Activated CD4-positive, alpha-beta T cell treated with anti-CD3 and anti-CD28 coated beads for 36 hours (primary cell): ENCODE data around the gene CELA2B. TPM values are rescaled to one million over a fixed set of nuclear protein-coding genes. Genes with fewer than 3 reads are reported as not detected.
"Not testable (repeated sequence)": the region's sequence is repeated elsewhere in the genome, so short reads cannot be mapped to it uniquely, and the experiment has no call there.

Experiments
- ATAC-seq: fragments of 200-7000 bp; cut with Tn5 transposase; one replicate; pipeline ENCODE4 v1.10.0; 2021; ENCODE audit warnings: mild to moderate bottlenecking, moderate library complexity
- CTCF ChIA-PET: fragments of 350-600 bp; sonication (Branson Sonifier 250); formaldehyde crosslinking; loops from one replicate; lab custom pipeline; 2021; ENCODE audit warnings: antibody characterized with exemption; lab: Charles Lee
- POLR2A ChIA-PET: fragments of 350-600 bp; sonication (Branson Sonifier 250); formaldehyde crosslinking; loops from one replicate; lab custom pipeline; 2021; ENCODE audit warnings: antibody characterized with exemption, inconsistent platforms; lab: Charles Lee
- DNase-seq: peaks from one replicate; pipeline ENCODE4 v3.0.0-alpha.2; 2020
- H3K27ac Mint-ChIP-seq: one replicate; pipeline ENCODE4 v1.8.0; 2021; ENCODE audit warnings: mixed read lengths
- H3K27me3 Mint-ChIP-seq: one replicate; pipeline ENCODE4 v1.8.0; 2021; ENCODE audit warnings: mixed read lengths
- H3K36me3 Mint-ChIP-seq: one replicate; pipeline ENCODE4 v1.8.0; 2021; ENCODE audit warnings: low read depth, mixed read lengths
- H3K4me1 Mint-ChIP-seq: one replicate; pipeline ENCODE4 v1.8.0; 2021; ENCODE audit warnings: mixed read lengths
- H3K4me3 Mint-ChIP-seq: one replicate; pipeline ENCODE4 v1.8.0; 2021; ENCODE audit warnings: mild to moderate bottlenecking, moderate library complexity, mixed read lengths
- H3K9me3 Mint-ChIP-seq: one replicate; pipeline ENCODE4 v1.8.0; 2021; ENCODE audit warnings: low read depth, mixed read lengths
- intact Hi-C, 2 experiments: fragments of 100-400 bp; cut with DNase I in 1 of 2; cut with micrococcal nuclease in 1 of 2; formaldehyde crosslinking; loops; one replicate each; pipeline versions ENCODE4 v1.14.2 to v1.15.1; 2022 to 2024; cut with DNase I, micrococcal nuclease
- total RNA-seq, 2 experiments: library from RNA; stranded (reverse); gene quantifications; one replicate each; pipeline ENCODE4 v1.2.3, GENCODE V29; 2021

The CELA2B gene
- total RNA-seq, 2 experiments from 2014 or later: not detected

DNA sequence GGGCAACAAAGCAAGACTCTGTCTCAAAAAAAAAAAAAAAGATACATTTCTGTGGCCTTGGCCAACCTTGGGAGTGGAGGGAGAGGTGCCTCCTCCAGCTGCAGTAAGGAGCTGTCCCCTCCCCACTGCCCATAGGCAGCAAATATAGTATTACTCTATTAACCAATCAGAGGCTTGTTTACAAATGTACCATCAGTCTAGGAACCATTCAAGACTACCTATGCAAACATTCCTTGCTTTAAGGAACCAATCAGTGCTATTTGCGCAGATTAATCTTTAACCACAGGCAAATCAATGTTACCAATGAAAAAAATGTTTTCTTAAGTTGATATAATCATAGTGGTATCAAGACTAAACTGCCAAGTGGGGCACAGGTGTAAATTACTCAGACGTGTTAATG is 18.3 kb upstream of the CELA2B start:
- Mint-ChIP-seq H3K9me3 (no peaks in the 10 kb centered on the region), H3K27ac (no peak overlapping the region), H3K4me3 (no peak overlapping the region), H3K27me3 (no peaks in the 10 kb centered on the region), H3K4me1 (no peaks in the 10 kb centered on the region), H3K36me3 (no peaks in the 10 kb centered on the region)
- ChIA-PET POLR2A (no interaction called here), CTCF (no interaction called here)
- DNase-seq (no peak), ATAC-seq (no peak)
- intact Hi-C loops: no loop called here

DNA sequence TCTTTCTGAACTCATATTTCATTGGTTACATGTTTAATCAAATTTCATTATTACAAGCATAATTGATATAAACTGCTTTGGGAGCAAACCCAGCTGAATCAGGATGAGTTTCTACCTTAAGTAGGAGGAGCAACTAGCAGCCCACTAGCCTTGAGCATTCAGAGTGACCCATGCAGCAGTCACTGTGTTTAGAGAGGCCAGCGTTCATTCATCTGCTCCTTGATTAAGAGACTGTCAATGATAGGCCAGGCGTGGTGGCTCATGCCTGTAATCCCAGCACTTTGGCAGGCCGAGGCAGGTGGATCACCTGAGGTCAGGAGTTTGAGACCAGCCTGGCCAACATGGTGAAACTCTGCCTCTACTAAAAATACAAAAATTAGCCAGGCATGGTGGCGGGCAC is 17.5 kb upstream of the CELA2B start:
- H3K4me3 Mint-ChIP-seq, H3K36me3 Mint-ChIP-seq, H3K4me1 Mint-ChIP-seq, intact Hi-C loops, CTCF ChIA-PET, DNase-seq, H3K9me3 Mint-ChIP-seq, POLR2A ChIA-PET, ATAC-seq, H3K27me3 Mint-ChIP-seq, H3K27ac Mint-ChIP-seq: not testable (repeated sequence)

DNA sequence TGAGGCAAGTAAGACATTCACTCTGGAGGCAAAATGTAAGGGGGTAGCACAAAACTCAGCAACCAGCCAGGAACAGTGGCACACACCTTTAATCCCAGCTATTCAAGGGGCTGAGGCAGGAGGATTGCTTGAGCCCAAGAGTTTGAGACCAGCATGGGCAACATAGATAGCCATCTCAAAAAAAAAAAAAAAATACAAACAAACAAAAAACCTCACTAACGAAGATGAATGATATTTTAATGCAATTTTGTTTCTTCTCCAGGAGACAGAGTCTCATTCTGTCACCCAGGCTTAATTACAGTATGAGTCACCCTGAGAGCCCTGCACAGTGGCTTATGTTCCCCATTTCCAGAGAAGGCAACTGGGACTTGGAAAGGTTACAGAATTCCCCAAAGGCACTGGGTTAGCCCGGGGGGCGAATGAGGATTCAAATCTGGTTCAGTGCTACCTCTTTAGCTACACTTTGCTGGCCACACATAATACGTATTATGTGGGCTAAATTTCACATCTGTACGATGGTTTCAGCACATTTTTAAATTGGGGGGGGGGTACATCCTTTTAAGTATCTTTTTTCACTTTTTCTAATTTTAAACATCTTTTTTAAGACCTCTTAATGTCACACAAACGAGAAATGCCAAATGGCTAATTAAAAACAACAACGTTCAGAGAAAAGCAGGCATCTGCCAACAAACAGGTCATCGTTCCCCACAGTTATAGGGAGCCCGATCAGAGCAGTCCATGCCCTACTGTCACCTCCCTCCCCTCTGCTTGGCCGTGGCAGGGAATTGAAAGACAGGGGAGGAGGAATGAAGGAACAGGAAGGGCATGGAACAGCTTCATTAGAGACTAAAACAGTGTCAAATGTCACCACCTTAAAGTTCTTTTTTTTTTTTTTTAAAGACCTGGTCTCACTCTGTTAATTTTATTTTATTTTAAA is 15.9 kb upstream of the CELA2B start:
- Mint-ChIP-seq H3K4me3 (no peak overlapping the region), H3K27me3 (no peaks in the 10 kb centered on the region), H3K9me3 (no peaks in the 10 kb centered on the region), H3K36me3 (no peaks in the 10 kb centered on the region), H3K4me1 (no peaks in the 10 kb centered on the region), H3K27ac (no peak overlapping the region)
- DNase-seq: no peak
- intact Hi-C loops: no loop called here
- ATAC-seq: no peak
- POLR2A ChIA-PET: no interaction called here
- CTCF ChIA-PET: no interaction called here

DNA sequence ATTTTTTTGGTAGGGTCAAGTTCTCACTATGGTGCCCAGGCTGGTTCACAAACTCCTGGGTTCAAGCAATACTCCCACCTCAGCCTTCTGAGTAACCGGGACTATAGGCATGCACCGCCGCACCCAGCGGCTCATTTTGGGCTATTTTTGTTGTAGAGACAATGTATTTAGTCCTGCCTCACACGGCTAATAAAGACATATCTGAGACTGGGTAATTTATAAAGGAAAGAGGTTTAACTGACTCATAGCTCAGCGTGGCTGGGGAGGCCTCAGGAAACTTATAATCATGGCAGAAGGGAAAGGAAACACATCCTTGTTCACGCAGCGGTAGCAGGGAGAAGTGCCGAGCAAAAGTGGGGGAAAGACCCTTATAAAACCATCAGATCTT is 15.2 kb upstream of the CELA2B start:
- ATAC-seq (no peak), DNase-seq (no peak)
- no peaks in the 10 kb centered on the region for H3K4me1 Mint-ChIP-seq
- H3K27me3 Mint-ChIP-seq: no peaks in the 10 kb centered on the region
- no peak overlapping the region for H3K27ac Mint-ChIP-seq
- ChIA-PET POLR2A (no interaction called here), CTCF (no interaction called here)
- H3K36me3 Mint-ChIP-seq: no peaks in the 10 kb centered on the region
- H3K4me3 Mint-ChIP-seq: no peak overlapping the region
- no peaks in the 10 kb centered on the region for H3K9me3 Mint-ChIP-seq
- intact Hi-C loops: no loop called here

DNA sequence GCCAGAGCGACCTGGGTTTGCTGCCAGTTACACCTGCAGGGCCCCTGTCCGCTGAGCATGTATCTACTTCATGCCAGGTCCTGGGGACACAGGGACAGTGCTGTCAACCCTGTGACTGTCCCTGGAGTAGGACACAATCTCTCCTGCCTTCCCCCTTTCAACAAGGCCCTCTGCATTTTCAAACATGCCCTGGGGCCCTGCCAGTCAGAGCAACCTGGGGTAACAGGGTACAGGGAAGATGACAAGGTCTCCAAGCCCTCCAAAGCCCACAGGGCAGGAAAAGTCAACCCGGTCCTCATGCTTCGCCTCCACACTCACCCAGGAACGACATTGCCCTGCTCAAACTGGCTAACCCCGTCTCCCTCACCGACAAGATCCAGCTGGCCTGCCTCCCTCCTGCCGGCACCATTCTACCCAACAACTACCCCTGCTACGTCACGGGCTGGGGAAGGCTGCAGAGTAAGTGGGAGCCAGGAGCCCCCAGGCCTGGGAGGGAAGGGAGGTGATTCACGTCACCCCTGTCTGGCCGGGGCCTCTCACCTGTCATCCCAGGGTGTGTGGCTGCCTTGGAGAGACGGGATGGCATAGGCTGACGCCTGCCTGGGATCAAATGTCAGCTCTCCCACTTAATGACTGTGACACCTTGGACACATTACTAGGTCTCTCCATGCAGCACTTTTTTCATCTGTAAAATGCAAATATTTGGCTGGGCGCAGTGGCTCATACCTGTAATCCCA is 12.7 kb upstream of the CELA2B start:
- POLR2A ChIA-PET, H3K36me3 Mint-ChIP-seq, H3K9me3 Mint-ChIP-seq, H3K4me3 Mint-ChIP-seq, DNase-seq, H3K27ac Mint-ChIP-seq, intact Hi-C loops, H3K27me3 Mint-ChIP-seq, CTCF ChIA-PET, H3K4me1 Mint-ChIP-seq, ATAC-seq: not testable (repeated sequence)

DNA sequence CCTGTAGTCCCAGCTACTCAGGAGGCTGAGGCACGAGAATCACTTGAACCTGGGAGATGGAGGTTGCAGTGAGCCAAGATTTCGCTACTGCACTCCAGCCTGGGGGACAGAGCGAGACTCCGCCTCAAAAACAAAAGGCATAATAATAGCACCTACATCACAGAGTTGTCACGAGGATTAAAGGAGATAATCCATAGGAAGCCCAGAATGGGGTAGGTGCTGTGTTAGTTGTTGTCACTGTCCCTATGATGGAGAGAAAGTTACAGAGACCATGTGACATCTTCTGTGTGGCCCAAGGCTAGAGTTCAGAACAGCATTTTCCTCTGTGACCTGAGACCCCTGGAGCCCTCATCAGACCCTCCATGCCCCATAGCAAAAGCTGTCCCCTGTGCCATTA is 12.0 kb upstream of the CELA2B start:
- H3K4me3 Mint-ChIP-seq, ATAC-seq, H3K36me3 Mint-ChIP-seq, H3K9me3 Mint-ChIP-seq, DNase-seq, H3K27ac Mint-ChIP-seq, intact Hi-C loops, CTCF ChIA-PET, H3K27me3 Mint-ChIP-seq, H3K4me1 Mint-ChIP-seq, POLR2A ChIA-PET: not testable (repeated sequence)

DNA sequence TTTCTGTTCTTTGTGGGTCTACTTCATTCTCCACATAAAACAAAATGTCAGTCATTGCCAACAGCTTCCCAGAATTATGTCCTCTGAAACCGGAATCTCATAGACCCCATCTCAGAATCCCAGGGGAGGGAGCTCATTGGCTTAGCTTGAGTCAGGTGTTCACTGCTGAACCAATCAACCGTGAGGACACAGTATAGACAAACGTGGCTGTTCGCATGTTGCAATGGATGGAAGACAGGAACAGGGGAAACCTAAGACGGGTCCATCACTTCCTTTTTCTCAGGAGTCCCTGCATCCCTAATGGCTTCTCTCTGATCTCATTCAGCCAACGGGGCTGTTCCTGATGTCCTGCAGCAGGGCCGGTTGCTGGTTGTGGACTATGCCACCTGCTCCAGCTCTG is 10.2 kb upstream of the CELA2B start:
- no peak for ATAC-seq
- Mint-ChIP-seq H3K27ac (no peak overlapping the region), H3K4me1 (no peaks in the 10 kb centered on the region), H3K9me3 (no peaks in the 10 kb centered on the region), H3K27me3 (peaks cover 2% of the 10 kb centered on the region), H3K36me3 (no peaks in the 10 kb centered on the region), H3K4me3 (no peak overlapping the region)
- intact Hi-C loops: no loop called here
- no peak for DNase-seq
- POLR2A ChIA-PET: no interaction called here
- CTCF ChIA-PET: no interaction called here

DNA sequence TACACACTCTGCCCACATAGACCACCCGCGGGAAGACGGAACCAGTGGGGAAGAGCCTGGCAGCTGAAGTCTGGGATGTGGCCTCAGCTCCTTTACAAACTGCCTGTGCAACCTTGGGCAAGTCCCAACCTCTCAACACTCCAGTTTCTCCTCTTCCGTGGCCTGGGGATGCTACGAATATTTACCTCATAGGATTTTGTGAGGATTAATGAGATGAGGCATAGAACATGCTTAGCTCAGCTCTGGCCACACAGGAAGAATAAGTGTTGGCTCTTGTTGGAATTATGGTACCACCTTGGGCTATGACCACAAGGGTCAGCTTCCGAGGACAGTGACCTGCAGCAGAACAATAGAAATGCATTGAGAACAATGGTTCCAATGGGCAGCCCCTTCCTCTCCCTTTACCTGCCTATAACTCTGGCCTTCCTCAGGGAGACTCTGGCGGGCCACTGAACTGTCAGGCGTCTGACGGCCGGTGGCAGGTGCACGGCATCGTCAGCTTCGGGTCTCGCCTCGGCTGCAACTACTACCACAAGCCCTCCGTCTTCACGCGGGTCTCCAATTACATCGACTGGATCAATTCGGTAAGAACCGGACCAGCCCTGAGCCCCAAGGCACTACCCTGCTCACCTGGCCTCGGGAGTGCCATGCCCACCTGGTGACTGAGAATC is 8.8 kb upstream of the CELA2B start:
- POLR2A ChIA-PET, H3K27ac Mint-ChIP-seq, H3K9me3 Mint-ChIP-seq, CTCF ChIA-PET, DNase-seq, H3K4me1 Mint-ChIP-seq, H3K27me3 Mint-ChIP-seq, H3K4me3 Mint-ChIP-seq, H3K36me3 Mint-ChIP-seq, ATAC-seq, intact Hi-C loops: not testable (repeated sequence)

DNA sequence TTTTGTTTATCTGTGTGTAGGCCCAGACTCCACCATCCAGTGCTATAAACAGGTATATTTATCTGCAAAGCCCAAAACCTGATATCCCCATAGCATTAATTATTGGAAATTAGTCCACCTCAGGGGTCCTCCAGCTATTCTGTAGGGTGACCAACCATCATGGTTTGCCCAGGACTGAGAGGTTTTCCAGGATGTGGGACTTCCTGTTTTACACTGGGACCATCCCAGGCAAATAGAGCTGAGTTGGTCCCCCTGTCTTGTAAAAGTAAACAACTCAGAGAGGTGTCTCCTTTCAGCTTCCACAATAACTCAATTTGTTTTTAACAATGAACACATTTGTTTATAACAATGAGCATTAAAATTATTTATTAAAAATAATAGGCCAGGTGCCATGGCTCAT is 7.8 kb upstream of the CELA2B start:
- Mint-ChIP-seq H3K9me3 (no peaks in the 10 kb centered on the region), H3K4me3 (no peak overlapping the region), H3K27me3 (peaks cover 2% of the 10 kb centered on the region), H3K27ac (no peak overlapping the region), H3K36me3 (no peaks in the 10 kb centered on the region), H3K4me1 (no peaks in the 10 kb centered on the region)
- POLR2A ChIA-PET: no interaction called here
- no peak for DNase-seq
- no peak for ATAC-seq
- CTCF ChIA-PET: interaction anchor here (0.6 kb wide), 1 partner anchor 1539 kb away, joined by 3 read pairs; no protein-coding TSS in a partner anchor
- intact Hi-C loops: no loop called here

DNA sequence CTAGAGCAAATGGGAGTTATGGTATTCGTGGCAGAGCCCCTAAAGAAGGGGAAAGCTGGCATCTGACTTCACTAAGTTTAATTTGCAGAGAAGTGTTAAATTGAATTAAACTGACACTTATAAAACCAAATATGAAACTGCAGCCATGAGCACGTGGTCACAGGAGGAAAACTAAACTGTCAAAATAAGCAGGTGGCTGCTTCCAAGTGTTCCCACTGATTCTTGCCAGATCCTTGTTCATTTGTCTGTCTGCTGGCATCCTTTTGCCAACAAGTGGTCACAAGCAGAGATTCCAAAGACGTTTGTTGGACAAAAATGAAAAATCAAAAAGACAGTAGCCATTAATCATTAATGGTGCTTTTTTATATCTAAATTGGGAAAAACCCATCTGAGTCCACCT is 6.5 kb upstream of the CELA2B start:
- Mint-ChIP-seq H3K4me3 (no peak overlapping the region), H3K27me3 (peaks cover 2% of the 10 kb centered on the region), H3K4me1 (no peaks in the 10 kb centered on the region), H3K36me3 (no peaks in the 10 kb centered on the region), H3K9me3 (no peaks in the 10 kb centered on the region), H3K27ac (no peak overlapping the region)
- no peak for ATAC-seq
- CTCF ChIA-PET: interaction anchor here (0.5 kb wide), 1 partner anchor 102 kb away, joined by 4 read pairs; no protein-coding TSS in a partner anchor
- POLR2A ChIA-PET: no interaction called here
- intact Hi-C loops: no loop called here
- no peak for DNase-seq

DNA sequence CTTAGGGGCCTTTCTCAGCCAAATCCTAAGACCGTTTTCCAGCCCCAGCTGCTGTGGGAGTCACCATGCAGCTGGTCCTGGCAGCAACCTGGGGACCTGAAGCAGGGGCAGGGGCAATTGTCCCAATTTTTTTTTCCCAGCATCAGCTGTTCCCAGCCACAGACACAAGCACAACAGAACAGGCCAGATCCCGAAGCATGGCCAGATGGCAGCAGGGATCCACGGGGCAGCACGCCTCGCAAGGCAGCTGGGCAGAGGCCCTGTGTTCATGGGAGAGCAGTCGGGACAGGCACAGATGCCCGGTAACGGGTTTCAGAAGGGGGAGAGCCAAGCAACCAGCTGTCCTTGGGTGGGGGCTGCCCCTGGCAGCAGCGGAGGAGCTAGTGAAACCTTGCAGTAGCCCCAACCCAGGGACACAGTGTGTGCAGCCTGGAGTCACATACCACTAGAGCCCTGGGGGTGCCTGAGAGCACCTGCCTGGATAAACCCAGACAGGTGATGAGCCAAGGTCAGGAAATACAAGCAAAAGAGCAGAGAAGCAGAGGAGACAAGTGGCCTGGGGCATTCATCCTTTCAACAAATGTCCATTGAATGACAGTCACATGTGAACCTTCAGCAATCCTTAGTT is 6.0 kb upstream of the CELA2B start:
- DNase-seq, H3K36me3 Mint-ChIP-seq, H3K4me1 Mint-ChIP-seq, H3K4me3 Mint-ChIP-seq, CTCF ChIA-PET, intact Hi-C loops, H3K9me3 Mint-ChIP-seq, ATAC-seq, H3K27me3 Mint-ChIP-seq, POLR2A ChIA-PET, H3K27ac Mint-ChIP-seq: not testable (repeated sequence)
